Muscle of leg (tissue), 11 donors: ENCODE data around the gene IGF2. TPM values are rescaled to one million over a fixed set of nuclear protein-coding genes. Genes with fewer than 3 reads are reported as not detected.
A peak's percentile ranks its signal among the peaks of the same experiment; 100 is the strongest.

Experiments used
- DNase-seq: peaks from one replicate; pipeline ENCODE4 v3.0.0; 2013
- H3K27ac ChIP-seq: one replicate; pipeline ENCODE4 v1.5.1; 2013; ENCODE audit warnings: mild to moderate bottlenecking, low read length, control low read depth
- H3K27me3 ChIP-seq: one replicate; pipeline ENCODE4 v1.6.1; 2013; ENCODE audit warnings: low read length; ENCODE audit not compliant: control insufficient read depth, insufficient read depth
- H3K36me3 ChIP-seq: one replicate; pipeline ENCODE4 v1.6.1; 2013; ENCODE audit warnings: low read length; ENCODE audit not compliant: control insufficient read depth, insufficient read depth
- H3K4me1 ChIP-seq: one replicate; pipeline ENCODE4 v1.6.1; 2013; ENCODE audit warnings: low read length; ENCODE audit not compliant: control insufficient read depth, insufficient read depth
- H3K4me3 ChIP-seq: one replicate; pipeline ENCODE4 v1.5.1; 2013; ENCODE audit warnings: low read length, control low read depth
- H3K9me3 ChIP-seq: replicated peaks from 2 replicates; pipeline ENCODE4 v1.6.1; 2013; ENCODE audit warnings: low read depth, low read length; ENCODE audit not compliant: control insufficient read depth
- WGBS: methylation state at CpG from one replicate; pipeline ENCODE4 v1.1.5; 2013; ENCODE audit warnings: missing lambda C conversion rate; ENCODE audit not compliant: insufficient coverage; 5-methylcytosine and 5-hydroxymethylcytosine counted together
- polyA plus RNA-seq, 8 donors: library from polyadenylated mRNA; unstranded; fragments of 120-200 nt; gene quantifications; one replicate each; pipeline versions ENCODE4 v1.2.1 to v1.2.3, GENCODE V29; 2013; ENCODE audit warnings: inconsistent platforms in 1 of 8, low replicate concordance in 1 of 8; ENCODE audit not compliant: insufficient read length in 8 of 8, insufficient read depth in 1 of 8
- total RNA-seq: library from RNA; stranded (reverse); fragments of 120-200 nt; gene quantifications from one replicate; pipeline ENCODE4 v1.2.4, GENCODE V29; 2013

The IGF2 gene
- total and polyA plus RNA-seq, 9 donors, result 1,262 to 5,136 (median 4,438) TPM

DNA sequence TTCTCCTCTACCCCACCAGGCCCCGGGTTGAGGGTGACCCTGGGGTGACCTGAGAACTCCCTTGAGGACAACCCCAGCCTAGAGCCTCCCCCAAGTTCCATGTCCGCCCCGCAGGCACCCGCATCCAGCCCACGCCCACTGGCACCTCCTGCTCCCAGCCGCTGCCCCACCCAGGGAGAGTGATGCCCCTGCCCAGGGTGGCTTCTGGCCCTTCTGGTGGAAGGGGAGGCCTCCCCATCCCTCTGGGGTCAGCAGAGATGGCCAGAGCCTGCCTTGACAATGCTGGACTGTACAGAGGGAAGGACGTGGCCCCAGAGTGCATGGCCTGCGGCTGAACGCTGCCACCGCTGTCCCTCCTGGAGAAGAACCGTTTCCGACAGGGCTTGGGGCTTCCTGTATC lies 33.5 kb upstream of the IGF2 start:
- no peak for DNase-seq
- Histone ChIP-seq H3K27ac (no peak overlapping the region), H3K4me3 (no peak overlapping the region), H3K4me1 (no peaks in the 10 kb centered on the region), H3K9me3 (no peaks in the 10 kb centered on the region), H3K27me3 (peaks cover 9% of the 10 kb centered on the region), H3K36me3 (no peaks in the 10 kb centered on the region)
- WGBS, result 87% methylated on average over 12 of the region's 12 CpGs

DNA sequence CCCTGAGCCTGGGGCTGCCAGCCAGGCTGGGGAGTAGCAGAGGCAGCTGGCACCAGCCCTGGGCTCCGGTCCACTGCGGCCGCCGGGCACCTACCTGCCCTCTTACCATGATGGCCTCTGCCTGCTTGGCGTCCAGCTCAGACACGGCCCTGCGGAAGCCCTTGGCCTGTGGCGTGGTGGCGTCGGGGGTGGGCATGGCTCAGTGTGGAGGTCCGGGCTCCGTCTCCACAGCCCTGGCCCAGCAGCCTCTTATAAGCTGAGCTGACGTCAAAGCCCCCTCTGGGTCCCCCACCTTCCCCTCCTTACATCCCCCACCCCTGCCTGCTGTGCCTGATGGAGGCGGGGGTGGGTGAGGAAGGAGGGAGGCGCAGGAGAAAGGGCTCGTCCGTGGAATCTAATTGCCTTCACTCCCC lies 32.4 kb upstream of the IGF2 start, which contains the start of gene TH:
Gene TH, minus strand, starts transcription at position 225 of the 413 bp plus-strand sequence. Its CDS starts 29 bp downstream, at position 196.
- 80% methylated on average over 10 of the region's 17 CpGs for WGBS
- Histone ChIP-seq H3K9me3 (no peaks in the 10 kb centered on the region), H3K27me3 (peaks cover 14% of the 10 kb centered on the region), H3K36me3 (no peaks in the 10 kb centered on the region), H3K4me1 (peaks cover 5% of the 10 kb centered on the region), H3K27ac (no peak within 1 kb of the TSS), H3K4me3 (no peak within 1 kb of the TSS)
- no peak for DNase-seq

DNA sequence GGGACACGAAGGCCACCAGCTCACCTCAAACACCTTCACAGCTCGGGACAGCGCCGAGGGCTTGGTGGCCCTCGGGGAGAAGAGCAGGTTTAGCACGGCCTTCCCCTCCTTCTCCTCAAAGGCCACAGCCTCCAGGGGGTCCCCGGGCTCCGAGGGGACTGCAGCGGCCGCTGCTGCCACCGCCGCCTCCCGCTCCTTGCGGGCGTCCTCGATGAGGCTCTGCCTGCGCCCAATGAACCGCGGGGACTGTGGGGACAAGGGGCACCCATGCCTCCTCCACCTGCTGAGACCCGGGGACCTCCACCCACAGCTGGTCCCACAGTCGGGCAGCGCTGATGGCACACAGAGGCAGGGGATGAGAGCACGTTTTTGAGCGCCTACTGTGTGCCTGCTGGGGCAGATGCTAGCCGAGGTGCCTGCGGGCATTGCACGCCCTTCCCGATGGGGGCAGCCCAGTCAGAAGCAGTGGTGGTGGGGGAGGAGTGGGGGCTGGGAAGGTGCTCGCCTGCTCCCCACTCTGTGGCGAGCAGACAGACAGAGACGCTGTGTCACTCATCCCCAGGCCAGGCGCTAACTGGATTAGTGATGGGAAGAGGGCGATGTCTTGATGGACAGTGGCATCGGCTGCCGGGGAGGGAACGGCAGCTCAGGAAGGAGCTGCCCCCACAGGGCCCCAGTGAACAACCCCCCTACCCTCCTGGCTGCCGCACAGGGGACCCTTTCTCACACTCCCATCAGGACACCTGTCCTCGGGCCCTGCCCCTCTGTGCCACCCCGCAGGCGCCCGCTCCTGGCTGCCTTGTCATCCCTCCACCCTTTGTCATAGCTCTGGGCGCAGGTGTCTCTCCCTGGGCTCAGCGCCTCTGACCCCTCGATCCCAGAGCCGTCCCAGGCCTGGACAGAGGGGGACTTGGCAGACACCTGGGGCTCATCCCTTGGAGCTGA lies 30.7 kb upstream of the IGF2 start:
- DNase-seq, result no peak
- Histone ChIP-seq H3K9me3 (no peaks in the 10 kb centered on the region), H3K4me3 (no peak overlapping the region), H3K4me1 (peaks cover 14% of the 10 kb centered on the region), H3K27me3 (peaks cover 20% of the 10 kb centered on the region), H3K36me3 (no peaks in the 10 kb centered on the region), H3K27ac (no peak overlapping the region)
- 64% methylated on average over 30 of the region's 45 CpGs for WGBS

DNA sequence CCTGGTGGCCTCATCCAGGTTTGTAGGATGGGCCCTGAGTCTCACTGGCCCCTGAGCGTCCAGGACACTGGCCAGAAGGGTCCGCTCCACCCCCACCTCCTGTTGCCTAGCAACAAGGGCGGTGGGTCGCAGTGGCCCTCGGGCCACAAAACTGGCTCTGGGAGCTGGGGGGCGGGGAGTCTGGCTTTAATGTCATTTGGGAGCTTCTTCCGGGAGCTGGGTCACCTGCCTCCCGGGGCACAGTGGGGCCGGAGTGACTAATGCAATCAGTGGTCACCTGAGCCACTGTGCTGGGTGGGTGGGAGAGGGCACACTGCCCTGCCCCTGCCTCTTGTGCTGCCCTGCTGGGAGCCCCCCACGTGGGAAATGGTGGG lies 29.8 kb upstream of the IGF2 start:
- peaks cover 22% of the 10 kb centered on the region for H3K27me3 ChIP-seq
- H3K27ac ChIP-seq, result no peak overlapping the region
- H3K4me3 ChIP-seq, result no peak overlapping the region
- H3K36me3 ChIP-seq, result no peaks in the 10 kb centered on the region
- WGBS, result 55% methylated on average over 5 of the region's 10 CpGs
- no peaks in the 10 kb centered on the region for H3K9me3 ChIP-seq
- H3K4me1 ChIP-seq, result peaks cover 16% of the 10 kb centered on the region
- no peak for DNase-seq

DNA sequence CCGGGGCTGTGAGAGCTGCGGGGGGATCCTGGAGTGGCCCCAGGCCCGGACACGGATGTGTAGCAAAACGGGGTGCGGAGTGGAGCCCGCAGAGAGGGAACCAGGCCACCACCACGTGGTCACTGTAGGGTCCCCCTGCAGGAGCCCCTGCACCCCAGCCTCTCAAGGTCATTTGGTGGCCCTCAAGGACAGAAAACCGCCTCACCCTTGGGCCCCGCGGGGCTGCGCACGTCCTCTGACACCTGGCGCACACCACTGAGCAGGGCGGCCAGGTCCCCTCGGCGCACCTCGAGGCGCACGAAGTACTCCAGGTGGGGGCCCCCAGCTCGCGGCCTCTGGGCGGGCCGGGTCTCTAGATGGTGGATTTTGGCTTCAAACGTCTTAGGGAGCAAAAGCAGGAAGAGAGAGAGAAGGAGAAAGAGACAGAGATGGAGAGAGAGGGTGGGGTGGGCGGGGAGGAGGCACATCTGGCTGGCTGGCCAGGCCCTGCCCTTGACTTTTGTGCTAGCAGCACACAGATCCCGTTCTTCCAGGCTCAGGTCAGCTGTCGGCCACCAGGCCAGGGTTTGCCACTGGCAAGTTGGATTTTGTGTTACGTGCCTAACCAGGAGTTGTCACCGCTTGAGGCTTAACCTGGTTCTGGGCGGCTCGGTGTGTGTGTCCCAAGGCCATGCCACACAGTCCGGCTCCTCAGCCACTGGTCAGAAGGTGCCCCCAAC lies 29.3 kb upstream of the IGF2 start:
- Histone ChIP-seq H3K4me1 (peaks cover 21% of the 10 kb centered on the region), H3K27me3 (peaks cover 22% of the 10 kb centered on the region), H3K36me3 (no peaks in the 10 kb centered on the region), H3K4me3 (no peak overlapping the region), H3K9me3 (no peaks in the 10 kb centered on the region), H3K27ac (no peak overlapping the region)
- DNase-seq, result no peak
- WGBS, result 74% methylated on average over 33 of the region's 33 CpGs

DNA sequence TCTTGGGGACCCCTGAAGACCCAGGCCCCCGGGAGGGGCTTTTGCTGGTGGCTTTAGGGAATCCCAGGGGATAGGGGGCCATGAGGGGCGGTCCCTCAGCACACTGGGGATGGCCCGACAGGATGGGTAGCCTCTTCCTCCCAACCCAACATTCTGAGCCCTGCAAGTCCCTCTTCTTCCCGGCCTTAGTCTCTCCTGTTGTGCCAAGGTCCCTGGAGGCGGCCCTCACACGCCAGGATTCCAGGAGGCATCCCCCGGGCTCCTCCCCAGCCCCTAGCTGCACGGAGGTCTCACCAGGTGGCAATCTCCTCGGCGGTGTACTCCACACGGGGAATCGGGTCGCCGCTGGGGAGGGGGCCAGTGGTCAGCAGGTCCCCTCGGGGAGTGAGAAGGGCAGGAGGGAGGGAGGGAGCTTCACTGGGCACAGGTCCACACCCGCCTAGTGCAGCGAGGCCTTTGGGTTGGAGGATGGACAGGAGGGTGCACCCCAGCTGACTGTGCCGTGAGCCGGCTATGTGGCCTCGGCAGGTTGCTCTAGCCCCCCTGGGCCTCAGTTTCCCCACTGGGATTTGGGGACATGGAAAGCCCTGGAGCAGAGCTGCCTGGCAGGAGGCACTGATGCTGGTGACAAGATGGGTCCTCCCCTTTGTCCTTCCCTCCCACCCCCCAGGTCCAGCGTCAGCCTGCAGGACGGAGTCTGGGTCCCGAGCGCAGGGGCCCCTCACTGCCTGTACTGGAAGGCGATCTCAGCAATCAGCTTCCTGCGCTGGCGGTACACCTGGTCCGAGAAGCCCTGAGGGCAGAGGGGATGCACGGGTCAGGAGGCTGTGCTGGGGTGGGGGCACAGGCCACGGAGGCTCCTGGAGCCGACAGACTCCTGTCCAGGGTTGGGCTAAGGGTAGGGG lies 28.2 kb upstream of the IGF2 start:
- Histone ChIP-seq H3K4me1 (peaks cover 22% of the 10 kb centered on the region), H3K4me3 (no peak overlapping the region), H3K36me3 (no peaks in the 10 kb centered on the region), H3K27me3 (peaks cover 22% of the 10 kb centered on the region), H3K27ac (no peak overlapping the region), H3K9me3 (no peaks in the 10 kb centered on the region)
- WGBS, result 72% methylated on average over 26 of the region's 31 CpGs
- DNase-seq, result no peak

DNA sequence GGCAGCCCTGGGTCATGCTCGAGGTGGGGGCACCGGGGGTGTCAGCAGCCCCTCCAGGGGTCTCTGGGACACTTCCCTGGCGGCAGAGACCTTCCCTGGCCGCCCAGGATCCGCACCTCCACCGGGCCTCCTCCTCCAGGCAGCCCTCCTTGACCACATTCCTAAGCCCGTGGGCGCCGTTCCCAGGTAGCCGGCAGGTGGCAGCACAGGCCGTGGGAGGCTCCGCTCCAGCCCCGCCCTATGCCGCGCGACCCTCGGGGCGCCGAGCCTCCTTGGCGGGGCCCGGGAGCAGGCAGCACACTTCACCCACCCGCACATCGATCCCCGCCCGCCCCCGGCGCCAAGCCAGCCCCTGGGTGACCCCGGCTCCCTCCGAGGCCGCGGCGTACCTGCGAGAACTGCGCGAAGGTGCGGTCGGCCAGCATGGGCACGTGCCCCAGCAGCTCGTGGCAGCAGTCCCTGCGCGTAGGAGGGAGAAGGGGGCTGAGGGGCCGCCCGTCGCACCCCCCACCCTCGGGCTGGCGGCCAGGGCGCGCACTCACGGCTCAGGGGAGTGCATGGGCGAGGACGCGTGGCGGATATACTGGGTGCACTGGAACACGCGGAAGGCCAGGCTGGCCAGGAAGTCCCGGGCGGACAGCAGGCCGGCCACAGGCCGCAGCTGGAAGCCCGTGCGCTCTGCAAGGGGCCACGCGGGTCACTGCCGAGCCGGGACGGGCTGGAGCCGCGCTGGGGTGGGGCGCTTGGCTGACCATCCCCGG lies 27.1 kb upstream of the IGF2 start:
- Histone ChIP-seq H3K27me3 (peaks cover 22% of the 10 kb centered on the region), H3K4me3 (no peak overlapping the region), H3K9me3 (no peaks in the 10 kb centered on the region), H3K36me3 (no peaks in the 10 kb centered on the region), H3K4me1 (peaks cover 22% of the 10 kb centered on the region), H3K27ac (no peak overlapping the region)
- 7% methylated on average over 70 of the region's 70 CpGs for WGBS
- DNase-seq, result peak; percentile 48

DNA sequence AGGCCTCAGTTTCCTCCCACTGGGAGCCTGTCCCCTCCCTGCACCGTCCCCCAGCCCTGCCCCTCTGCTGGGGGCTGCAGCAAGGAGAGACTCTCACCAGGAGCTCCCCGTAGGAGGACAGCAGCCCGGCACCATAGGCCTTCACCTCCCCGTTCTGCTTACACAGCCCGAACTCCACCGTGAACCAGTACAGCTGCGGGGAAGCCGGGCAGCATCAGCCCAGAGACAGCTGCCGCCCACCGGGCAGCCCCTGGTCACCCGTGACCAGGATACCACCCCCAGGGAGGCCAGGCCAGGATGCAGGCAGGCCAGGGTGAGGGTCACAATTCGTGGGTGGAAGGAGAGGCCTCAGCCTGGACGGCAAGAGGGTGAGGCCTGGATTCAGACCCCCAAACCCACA lies 26.4 kb upstream of the IGF2 start:
- Histone ChIP-seq H3K36me3 (no peaks in the 10 kb centered on the region), H3K27me3 (peaks cover 20% of the 10 kb centered on the region), H3K4me1 (peaks cover 22% of the 10 kb centered on the region), H3K9me3 (no peaks in the 10 kb centered on the region), H3K27ac (no peak overlapping the region), H3K4me3 (no peak overlapping the region)
- 73% methylated on average over 10 of the region's 13 CpGs for WGBS
- DNase-seq, result no peak

DNA sequence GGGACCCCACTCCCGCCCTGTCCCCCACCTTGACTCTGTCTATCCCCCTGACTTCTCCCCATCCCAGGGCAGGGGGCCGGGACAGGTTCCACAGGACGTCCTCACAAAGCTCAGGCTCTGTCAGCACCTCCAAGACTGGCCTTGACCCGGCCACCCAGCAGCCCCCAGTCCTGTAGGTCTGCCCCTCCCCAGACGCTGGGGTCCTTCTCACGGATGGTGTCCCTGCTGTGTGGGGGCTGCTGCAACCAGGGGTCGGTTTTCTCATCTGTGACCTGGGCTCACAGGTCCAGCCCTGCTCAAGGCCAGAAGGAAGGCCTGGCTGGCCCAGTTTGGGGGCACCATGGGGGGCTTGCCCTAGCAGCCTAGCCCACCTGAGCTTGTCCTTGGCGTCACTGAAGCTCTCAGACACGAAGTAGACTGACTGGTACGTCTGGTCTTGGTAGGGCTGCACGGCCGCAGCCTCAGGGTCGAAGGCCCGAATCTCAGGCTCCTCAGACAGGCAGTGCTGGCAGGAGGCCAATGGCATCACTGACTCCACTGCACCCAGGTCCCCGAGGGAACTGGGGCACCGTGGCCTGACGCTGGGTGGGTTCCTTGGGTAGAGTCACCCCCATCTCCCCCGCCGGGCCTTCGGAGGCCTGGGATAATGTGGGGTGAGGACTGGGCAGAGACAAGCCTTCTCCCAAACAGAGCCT lies 25.8 kb upstream of the IGF2 start:
- no peak overlapping the region for H3K4me3 ChIP-seq
- no peaks in the 10 kb centered on the region for H3K9me3 ChIP-seq
- no peak overlapping the region for H3K27ac ChIP-seq
- H3K36me3 ChIP-seq, result no peaks in the 10 kb centered on the region
- H3K4me1 ChIP-seq, result peaks cover 22% of the 10 kb centered on the region
- WGBS, result 88% methylated on average over 14 of the region's 20 CpGs
- peaks cover 18% of the 10 kb centered on the region for H3K27me3 ChIP-seq
- no peak for DNase-seq
